ENCODE measurements around the gene GRB2. TPM values are rescaled to one million over a fixed set of nuclear protein-coding genes. Genes with fewer than 3 reads are reported as not detected.

GRB2 gene
- total RNA-seq, 1 donor from 2014 or later = 181 TPM

- Histone ChIP-seq H3K4me1 (peaks cover 59% of the 10 kb centered on the region), H3K4me3 (no peak overlapping the region), H3K27ac (no peak overlapping the region), H3K9me3 (no peaks in the 10 kb centered on the region), H3K27me3 (ENCODE audit: low read depth) (no peaks in the 10 kb centered on the region), H3K36me3 (no peaks in the 10 kb centered on the region)
- no peak for ATAC-seq
- no peak for TF ChIP-seq CTCF (IDR thresholded peaks at IDR 0.05)
- no peak for DNase-seq
- intact Hi-C loops (cut with DNase I) = no loop called here
These were observed 52.3 kb downstream of the GRB2 start for GRCh38 chr17:75353176-75353575.

GRCh38 chr17:75352079-75352569, 53.4 kb downstream of the GRB2 start:
- Histone ChIP-seq H3K27me3 (ENCODE audit: low read depth) (no peaks in the 10 kb centered on the region), H3K36me3 (no peaks in the 10 kb centered on the region), H3K4me1 (peaks cover 68% of the 10 kb centered on the region), H3K27ac (no peak overlapping the region), H3K9me3 (no peaks in the 10 kb centered on the region), H3K4me3 (no peak overlapping the region)
- no peak for DNase-seq
- intact Hi-C loops (cut with DNase I) = no loop called here
- peak; percentile 61 to 68 for ATAC-seq
- TF ChIP-seq CTCF (IDR thresholded peaks at IDR 0.05) = no peak

- Histone ChIP-seq H3K4me3 (no peak overlapping the region), H3K27me3 (ENCODE audit: low read depth) (no peaks in the 10 kb centered on the region), H3K9me3 (no peaks in the 10 kb centered on the region), H3K36me3 (no peaks in the 10 kb centered on the region), H3K4me1 (peaks cover 67% of the 10 kb centered on the region), H3K27ac (no peak overlapping the region)
- intact Hi-C loops (cut with DNase I) = no loop called here
- ATAC-seq = no peak
- no peak for TF ChIP-seq CTCF (IDR thresholded peaks at IDR 0.05)
- no peak for DNase-seq
These were observed 54.8 kb downstream of the GRB2 start for GRCh38 chr17:75350706-75351105.

- Histone ChIP-seq H3K27ac (no peak overlapping the region), H3K9me3 (no peaks in the 10 kb centered on the region), H3K27me3 (ENCODE audit: low read depth) (no peaks in the 10 kb centered on the region), H3K36me3 (no peaks in the 10 kb centered on the region), H3K4me1 (peaks cover 69% of the 10 kb centered on the region), H3K4me3 (no peak overlapping the region)
- intact Hi-C loops (cut with DNase I) = no loop called here
- no peak for TF ChIP-seq CTCF (IDR thresholded peaks at IDR 0.05)
- ATAC-seq (no peak), DNase-seq (no peak)
These were observed 55.4 kb downstream of the GRB2 start for GRCh38 chr17:75350029-75350428.

- Histone ChIP-seq H3K9me3 (no peaks in the 10 kb centered on the region), H3K27ac (no peak overlapping the region), H3K27me3 (ENCODE audit: low read depth) (no peaks in the 10 kb centered on the region), H3K4me1 (peaks cover 73% of the 10 kb centered on the region), H3K4me3 (no peak overlapping the region), H3K36me3 (no peaks in the 10 kb centered on the region)
- intact Hi-C loops (cut with DNase I) = no loop called here
- no peak for TF ChIP-seq CTCF (IDR thresholded peaks at IDR 0.05)
- no peak for ATAC-seq
- DNase-seq = no peak
These were observed 55.9 kb downstream of the GRB2 start for GRCh38 chr17:75349589-75349988.
